ENCODE measurements around the gene SCD. TPM values are rescaled to one million over a fixed set of nuclear protein-coding genes. Genes with fewer than 3 reads are reported as not detected.
A peak's percentile ranks its signal among the peaks of the same experiment; 100 is the strongest.

Gene SCD
- total and polyA plus RNA-seq, 2 experiments from 2014 or later, result 325 to 816 TPM

GRCh38 chr10:100341953-100342626 lies 4.9 kb upstream of the SCD start:
- H3K9me3 Mint-ChIP-seq, result no peaks in the 10 kb centered on the region
- H3F3A ChIP-seq (replicated peaks; ENCODE audit: low read depth), result no peaks in the 10 kb centered on the region; the same call in 1 of the 2 replicates
- peak; percentile 62 to 85 for TF ChIP-seq CTCF (conservative IDR thresholded peaks at IDR 0.05; ENCODE audit: low read depth in 2 of 2)
- no peak for TF ChIP-seq NANOG (IDR thresholded peaks at IDR 0.05; ENCODE audit: borderline replicate concordance)
- H3K27ac Mint-ChIP-seq, result no peak overlapping the region
- H3K4me3 Mint-ChIP-seq, result no peak overlapping the region; the same call in 2 of the 3 replicates
- ATAC-seq, result peak; percentile 56
- no peak overlapping the region for H3K27ac ChIP-seq (ENCODE audit: low read depth)
- peaks cover 15% of the 10 kb centered on the region for H3K4me1 ChIP-seq (ENCODE audit: insufficient read depth)
- no peaks in the 10 kb centered on the region for H3K9me2 ChIP-seq (ENCODE audit: insufficient read depth)
- peaks cover 15% of the 10 kb centered on the region for H3K79me2 ChIP-seq (replicated peaks; ENCODE audit: insufficient read depth)
- peak; percentile 83 for DNase-seq (ENCODE audit: low spot score)
- peak overlapping the region; percentile 94 for H2AFZ ChIP-seq
- no peak overlapping the region for H3K4me2 ChIP-seq
- no peak overlapping the region for H3K4me3 ChIP-seq
- no peaks in the 10 kb centered on the region for H3K36me3 Mint-ChIP-seq (ENCODE audit: low read depth)
- peaks cover 42% of the 10 kb centered on the region for H3K4me1 Mint-ChIP-seq
- H3K36me3 ChIP-seq (ENCODE audit: insufficient read depth), result no peaks in the 10 kb centered on the region
- H4K20me1 ChIP-seq (replicated peaks; ENCODE audit: insufficient read depth), result no peaks in the 10 kb centered on the region
- H3K27me3 Mint-ChIP-seq (ENCODE audit: insufficient read depth, low read depth, poor library complexity), result peaks cover 24% of the 10 kb centered on the region
- H3K27me3 ChIP-seq (ENCODE audit: insufficient read depth), result no peaks in the 10 kb centered on the region

- no peak for DNase-seq (ENCODE audit: low spot score)
- Histone ChIP-seq H3F3A (replicated peaks; ENCODE audit: low read depth) (peaks cover 2% of the 10 kb centered on the region; the same call in 1 of the 2 replicates), H3K79me2 (replicated peaks; ENCODE audit: insufficient read depth) (peaks cover 21% of the 10 kb centered on the region), H3K27ac (ENCODE audit: low read depth) (no peak overlapping the region), H3K27me3 (ENCODE audit: insufficient read depth) (no peaks in the 10 kb centered on the region), H3K4me2 (no peak overlapping the region), H3K36me3 (ENCODE audit: insufficient read depth) (no peaks in the 10 kb centered on the region), H3K9me2 (ENCODE audit: insufficient read depth) (no peaks in the 10 kb centered on the region), H3K4me3 (no peak overlapping the region), H4K20me1 (replicated peaks; ENCODE audit: insufficient read depth) (no peaks in the 10 kb centered on the region), H2AFZ (peak overlapping the region; percentile 91; the same call in 1 of the 2 replicates), H3K4me1 (ENCODE audit: insufficient read depth) (peaks cover 15% of the 10 kb centered on the region)
- Mint-ChIP-seq H3K27ac (no peak overlapping the region), H3K36me3 (ENCODE audit: low read depth) (peaks cover 1% of the 10 kb centered on the region; the same call in 2 of the 3 replicates), H3K9me3 (no peaks in the 10 kb centered on the region), H3K27me3 (ENCODE audit: insufficient read depth, low read depth, poor library complexity) (peaks cover 26% of the 10 kb centered on the region), H3K4me3 (no peak overlapping the region), H3K4me1 (peaks cover 42% of the 10 kb centered on the region)
- ATAC-seq, result no peak
- no peak for TF ChIP-seq EZH2phosphoT487 (IDR thresholded peaks at IDR 0.05; ENCODE audit: unreplicated experiment)
- TF ChIP-seq CTCF (conservative IDR thresholded peaks at IDR 0.05; ENCODE audit: low read depth in 2 of 2), result no peak
- no peak for TF ChIP-seq ZNF462 (CRISPR knock-in tag; IDR thresholded peaks at IDR 0.05)
- TF ChIP-seq REST (IDR thresholded peaks at IDR 0.05; ENCODE audit: unreplicated experiment), result no peak
Measured at GRCh38 chr10:100342627-100342972, 4.4 kb upstream of the SCD start.

Data from GM23338 (cell line).